GM21717 (cell line): ENCODE results near the gene ELK4.

Experiments
- ATAC-seq: cut with Tn5 transposase; IDR thresholded peaks from one replicate; pipeline ENCODE4 v1.9.1; 2021; ENCODE audit warnings: mild to moderate bottlenecking, moderate library complexity; ENCODE audit not compliant: unreplicated experiment

The ELK4 gene

DNA sequence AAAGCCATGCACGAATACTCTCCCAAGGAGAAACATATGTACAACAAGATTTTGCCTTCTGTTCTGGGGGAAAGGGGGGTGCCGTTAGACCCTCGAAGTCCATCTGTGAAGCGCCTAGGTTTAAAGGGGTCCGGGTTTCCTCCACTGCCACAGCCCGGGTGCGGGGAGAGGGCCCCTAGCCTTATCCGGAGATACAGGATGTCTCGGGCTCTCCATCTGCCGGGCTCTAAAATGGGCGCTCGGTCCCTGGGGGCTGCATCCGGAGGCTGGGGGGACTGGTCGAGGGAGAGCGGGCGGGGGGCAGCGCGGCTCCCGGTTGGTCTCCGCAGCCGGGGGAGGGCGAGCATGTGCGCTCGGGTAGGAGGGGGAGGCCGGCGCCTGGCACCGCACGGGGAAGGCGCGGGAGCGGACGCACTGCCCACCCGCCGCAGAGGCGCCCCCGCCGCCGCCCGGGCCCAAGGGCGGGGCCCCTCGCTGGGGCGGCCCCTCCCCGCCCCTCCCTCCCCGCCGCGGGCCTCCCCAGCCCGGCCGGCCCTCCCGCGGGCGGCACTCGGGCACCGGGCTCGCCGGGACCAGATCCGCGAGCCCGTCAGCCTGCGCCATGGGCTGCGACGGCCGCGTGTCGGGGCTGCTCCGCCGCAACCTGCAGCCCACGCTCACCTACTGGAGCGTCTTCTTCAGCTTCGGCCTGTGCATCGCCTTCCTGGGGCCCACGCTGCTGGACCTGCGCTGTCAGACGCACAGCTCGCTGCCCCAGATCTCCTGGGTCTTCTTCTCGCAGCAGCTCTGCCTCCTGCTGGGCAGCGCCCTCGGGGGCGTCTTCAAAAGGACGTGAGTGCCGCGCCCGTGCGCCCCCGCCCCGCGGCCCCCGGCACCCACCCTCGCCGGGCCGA lies 63.1 kb downstream of the ELK4 start:
- ATAC-seq = no peak

- no peak for ATAC-seq
Measured at GRCh38 chr1:205568135-205568468, 63.7 kb downstream of the ELK4 start.

- no peak for ATAC-seq
Measured at GRCh38 chr1:205567716-205568115, 64.1 kb downstream of the ELK4 start.

DNA sequence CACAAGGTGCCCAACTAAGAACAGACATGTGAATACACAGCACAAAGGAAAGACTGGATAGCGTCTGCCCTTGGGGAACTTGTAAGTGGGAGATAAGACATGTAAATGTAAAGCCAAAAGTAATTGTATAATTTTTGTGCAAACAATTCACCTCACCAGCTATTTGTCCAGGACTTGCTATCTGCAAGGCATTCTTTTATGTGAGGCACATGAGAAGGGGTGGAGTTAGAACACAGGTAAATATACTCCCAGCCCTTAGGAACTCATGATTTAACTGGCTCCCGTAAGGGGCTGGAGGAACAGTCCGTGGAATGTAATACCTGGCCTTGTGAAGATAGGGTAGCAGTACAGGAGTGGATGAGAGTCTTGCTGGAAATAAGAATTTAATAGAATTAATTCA lies 66.0 kb downstream of the ELK4 start:
- ATAC-seq = no peak

DNA sequence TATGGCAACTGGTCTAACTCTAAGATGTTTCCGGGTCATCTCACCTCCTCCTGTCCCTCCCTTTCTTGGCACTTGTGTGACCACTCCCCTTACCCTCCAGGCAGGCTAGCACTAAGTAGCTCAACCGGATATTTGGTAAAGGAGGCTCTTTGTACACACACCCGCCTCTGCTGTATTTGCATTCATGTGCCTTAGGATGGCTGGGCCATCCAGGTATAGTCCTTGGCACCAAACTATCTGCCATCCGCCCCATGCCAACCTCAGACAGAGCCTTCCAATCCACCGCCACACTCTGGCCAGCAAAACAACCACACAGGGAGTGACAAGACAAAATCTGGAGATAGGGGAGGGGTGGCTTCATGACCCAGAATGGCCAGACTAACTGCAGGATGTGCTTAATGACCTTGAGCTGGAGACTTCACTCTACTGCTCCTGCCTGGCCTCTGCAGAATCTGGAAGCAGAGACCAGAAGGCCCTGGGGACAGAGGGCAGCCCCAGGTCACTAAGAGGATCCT lies 67.8 kb downstream of the ELK4 start:
- ATAC-seq = no peak

GRCh38 chr1:205561501-205562203 lies 70.2 kb downstream of the ELK4 start:
- ATAC-seq = no peak
